GM12878 (cell line): Measurements from ENCODE around the gene PROCA1.

Experiments used
- CTCF ChIP-seq, 3 experiments: IDR thresholded peaks in 2 of 3; conservative IDR thresholded peaks in 1 of 3; 2 replicates each; pipeline ENCODE4 v1.5.1; 2011; ENCODE audit warnings: low read depth in 3 of 3, low read length in 3 of 3, mild to moderate bottlenecking in 3 of 3, control low read depth in 2 of 3, moderate library complexity in 2 of 3, inconsistent platforms in 1 of 3, mixed read lengths in 1 of 3; ENCODE audit not compliant: control insufficient read depth in 2 of 3, insufficient read depth in 1 of 3; ENCODE audit errors: extremely low read depth in 1 of 3
- EP300 ChIP-seq, 2 experiments: fragments of 150-350 bp in 1 of 2; IDR thresholded peaks; 2 replicates each; pipeline ENCODE4 v1.6.1; 2011 to 2012; ENCODE audit warnings: low read depth in 2 of 2, low read length in 2 of 2, borderline replicate concordance in 1 of 2, improper control_type of control experiment in 1 of 2, inconsistent platforms in 1 of 2; ENCODE audit not compliant: control insufficient read depth in 1 of 2
- EZH2 ChIP-seq: IDR thresholded peaks from 2 replicates; pipeline ENCODE4 v1.6.1; 2012; ENCODE audit warnings: low read depth, mild to moderate bottlenecking, control low read depth, inconsistent platforms, low read length, borderline replicate concordance; ENCODE audit not compliant: control insufficient read depth
- HDAC2 ChIP-seq: fragments of 200-600 bp; sonication (generic); IDR thresholded peaks from 2 replicates; pipeline ENCODE4 v1.6.1; 2017
- REST ChIP-seq: IDR thresholded peaks from 2 replicates; pipeline ENCODE4 v1.6.1; 2012; ENCODE audit warnings: mild to moderate bottlenecking, low read depth, low read length

- TF ChIP-seq HDAC2 (no peak), EZH2 (no peak), CTCF (IDR thresholded peaks at IDR 0.05 in 2 of 3, conservative IDR thresholded peaks at IDR 0.05 in 1 of 3; ENCODE audit: control insufficient read depth in 2 of 3, extremely low read depth in 1 of 3, insufficient read depth in 1 of 3, low read depth in 3 of 3, low read length in 3 of 3) (no peak), EP300 (IDR thresholded peaks at IDR 0.05; ENCODE audit: borderline replicate concordance in 1 of 2, control insufficient read depth in 1 of 2, low read depth in 2 of 2, low read length in 2 of 2) (no peak), REST (no peak)
Observed at GRCh38 chr17:28728364-28729200, 16.9 kb upstream of the PROCA1 start, which contains the start of gene NEK8.
